ENCODE data around the gene PIK3CD. TPM values are rescaled to one million over a fixed set of nuclear protein-coding genes. Genes with fewer than 3 reads are reported as not detected.

PIK3CD gene
- total RNA-seq, 1 donor from 2014 or later: 13.0 TPM

GRCh38 chr1:9766759-9767442, 115.4 kb downstream of the PIK3CD start:
- Histone ChIP-seq H3K27ac (no peak overlapping the region), H3K4me3 (no peak overlapping the region), H3K36me3 (peaks cover 0 to 4% of the 10 kb centered on the region in 2 donors), H3K4me1 (peaks cover 18% of the 10 kb centered on the region), H3K27me3 (no peaks in the 10 kb centered on the region), H3K9me3 (no peaks in the 10 kb centered on the region)
- DNase-seq (ENCODE audit: extremely low spot score in 2 of 2): no peak
- TF ChIP-seq POLR2A (IDR thresholded peaks at IDR 0.05) (no peak), POLR2AphosphoS5 (IDR thresholded peaks at IDR 0.05; ENCODE audit: insufficient read depth in 1 of 2, low read depth in 1 of 2) (peak in 1 of 2 donors; percentile 33)
- TF ChIP-seq, protein P1, sequence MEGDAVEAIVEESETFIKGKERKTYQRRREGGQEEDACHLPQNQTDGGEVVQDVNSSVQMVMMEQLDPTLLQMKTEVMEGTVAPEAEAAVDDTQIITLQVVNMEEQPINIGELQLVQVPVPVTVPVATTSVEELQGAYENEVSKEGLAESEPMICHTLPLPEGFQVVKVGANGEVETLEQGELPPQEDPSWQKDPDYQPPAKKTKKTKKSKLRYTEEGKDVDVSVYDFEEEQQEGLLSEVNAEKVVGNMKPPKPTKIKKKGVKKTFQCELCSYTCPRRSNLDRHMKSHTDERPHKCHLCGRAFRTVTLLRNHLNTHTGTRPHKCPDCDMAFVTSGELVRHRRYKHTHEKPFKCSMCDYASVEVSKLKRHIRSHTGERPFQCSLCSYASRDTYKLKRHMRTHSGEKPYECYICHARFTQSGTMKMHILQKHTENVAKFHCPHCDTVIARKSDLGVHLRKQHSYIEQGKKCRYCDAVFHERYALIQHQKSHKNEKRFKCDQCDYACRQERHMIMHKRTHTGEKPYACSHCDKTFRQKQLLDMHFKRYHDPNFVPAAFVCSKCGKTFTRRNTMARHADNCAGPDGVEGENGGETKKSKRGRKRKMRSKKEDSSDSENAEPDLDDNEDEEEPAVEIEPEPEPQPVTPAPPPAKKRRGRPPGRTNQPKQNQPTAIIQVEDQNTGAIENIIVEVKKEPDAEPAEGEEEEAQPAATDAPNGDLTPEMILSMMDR (IDR thresholded peaks at IDR 0.05): no peak
- intact Hi-C loops (cut with DNase I): no loop called here

- intact Hi-C loops (cut with DNase I): no loop called here
- no peak for DNase-seq (ENCODE audit: extremely low spot score in 2 of 2)
- H3K4me3 ChIP-seq: no peak overlapping the region
- peaks cover 0 to 11% of the 10 kb centered on the region in 2 donors for H3K36me3 ChIP-seq
- H3K27me3 ChIP-seq: no peaks in the 10 kb centered on the region
- peaks cover 18% of the 10 kb centered on the region for H3K4me1 ChIP-seq
- no peaks in the 10 kb centered on the region for H3K9me3 ChIP-seq
- H3K27ac ChIP-seq: no peak overlapping the region
- TF ChIP-seq, protein P1 (IDR thresholded peaks at IDR 0.05): no peak
- no peak for TF ChIP-seq POLR2A (IDR thresholded peaks at IDR 0.05)
- no peak for TF ChIP-seq POLR2AphosphoS5 (IDR thresholded peaks at IDR 0.05; ENCODE audit: insufficient read depth in 1 of 2, low read depth in 1 of 2)
Observed at GRCh38 chr1:9767964-9768668, 116.6 kb downstream of the PIK3CD start.

- peaks cover 18% of the 10 kb centered on the region for H3K4me1 ChIP-seq
- intact Hi-C loops (cut with DNase I): no loop called here
- H3K9me3 ChIP-seq: no peaks in the 10 kb centered on the region
Observed at GRCh38 chr1:9768983-9769382, 117.5 kb downstream of the PIK3CD start.

DNA sequence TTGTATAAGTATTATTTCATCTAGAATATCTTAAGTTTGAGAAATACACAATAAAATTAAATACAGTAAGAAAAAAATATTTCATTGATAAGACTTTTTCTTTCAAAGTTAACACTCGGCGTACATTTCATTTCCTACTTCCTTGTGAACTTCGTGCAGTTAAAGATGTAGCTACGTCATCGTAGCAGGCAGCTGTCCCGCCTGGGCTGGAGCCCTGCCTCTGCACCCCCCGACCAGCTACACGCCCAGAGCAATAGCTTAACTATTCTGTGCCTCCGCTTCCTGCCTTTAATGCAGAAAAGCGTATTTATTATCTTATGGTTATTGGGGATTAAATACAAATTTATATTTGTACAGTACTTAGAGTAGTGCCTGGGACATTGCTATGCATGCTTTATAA, 118.8 kb downstream of the PIK3CD start:
- Histone ChIP-seq H3K27me3 (no peaks in the 10 kb centered on the region), H3K9me3 (no peaks in the 10 kb centered on the region), H3K4me3 (no peak overlapping the region), H3K27ac (no peak overlapping the region), H3K36me3 (peaks cover 0 to 12% of the 10 kb centered on the region in 2 donors), H3K4me1 (peaks cover 18% of the 10 kb centered on the region)
- intact Hi-C loops (cut with DNase I): no loop called here
- TF ChIP-seq, protein P1 (IDR thresholded peaks at IDR 0.05): no peak
- TF ChIP-seq POLR2AphosphoS5 (IDR thresholded peaks at IDR 0.05; ENCODE audit: insufficient read depth in 1 of 2, low read depth in 1 of 2) (no peak), POLR2A (IDR thresholded peaks at IDR 0.05) (no peak)
- no peak for DNase-seq (ENCODE audit: extremely low spot score in 2 of 2)

More at GRCh38 chr1:9768983-9769382, 117.5 kb downstream of the PIK3CD start:
- no peaks in the 10 kb centered on the region for H3K27me3 ChIP-seq
- no peak overlapping the region for H3K27ac ChIP-seq
- DNase-seq (ENCODE audit: extremely low spot score in 2 of 2): no peak
- TF ChIP-seq POLR2A (IDR thresholded peaks at IDR 0.05) (no peak), POLR2AphosphoS5 (IDR thresholded peaks at IDR 0.05; ENCODE audit: insufficient read depth in 1 of 2, low read depth in 1 of 2) (no peak)
- TF ChIP-seq, protein P1 (IDR thresholded peaks at IDR 0.05): no peak
- H3K36me3 ChIP-seq: peaks cover 0 to 12% of the 10 kb centered on the region in 2 donors
- H3K4me3 ChIP-seq: no peak overlapping the region

Measured in vagina (tissue), 2 donors.